Endothelial cell of umbilical vein (primary cell): ENCODE measurements around the gene CHAF1A.

Experiments
- CTCF ChIP-seq, 2 donors: IDR thresholded peaks; 1 replicate in 1 of 2; 2 replicates in 1 of 2; pipeline ENCODE4 v1.5.1; 2011; ENCODE audit warnings: low read length in 2 of 2, mild to moderate bottlenecking in 2 of 2, moderate library complexity in 2 of 2, control low read depth in 1 of 2, inconsistent platforms in 1 of 2, low read depth in 1 of 2; ENCODE audit not compliant: insufficient read depth in 1 of 2; ENCODE audit errors: extremely low read depth in 1 of 2
- EZH2 ChIP-seq: IDR thresholded peaks from 2 replicates; pipeline ENCODE4 v1.6.1; 2012; ENCODE audit warnings: borderline replicate concordance, low read depth, mild to moderate bottlenecking, moderate library complexity, low read length, inconsistent platforms; ENCODE audit not compliant: severe bottlenecking
- MAX ChIP-seq: IDR thresholded peaks from 2 replicates; pipeline ENCODE4 v1.6.1; 2011; ENCODE audit not compliant: insufficient read depth, insufficient read length
- MYC ChIP-seq: IDR thresholded peaks from one replicate; pipeline ENCODE4 v1.6.1; 2011; ENCODE audit warnings: mild to moderate bottlenecking, low read depth, low read length
- POLR2A ChIP-seq: IDR thresholded peaks from 2 replicates; pipeline ENCODE4 v1.6.1; 2012; ENCODE audit warnings: low read depth, mild to moderate bottlenecking, control low read depth, low read length
- POLR2AphosphoS5 ChIP-seq: IDR thresholded peaks from 2 replicates; pipeline ENCODE4 v1.6.1; 2012; ENCODE audit warnings: low read depth, mild to moderate bottlenecking, control low read depth, low read length, moderate library complexity; ENCODE audit not compliant: insufficient read depth

GRCh38 chr19:4390017-4390566 lies 12.3 kb upstream of the CHAF1A start:
- TF ChIP-seq CTCF (IDR thresholded peaks at IDR 0.05; ENCODE audit: extremely low read depth in 1 of 2, insufficient read depth in 1 of 2, low read depth in 1 of 2, low read length in 2 of 2) (no peak), POLR2A (no peak), MAX (peak; percentile 12), EZH2 (no peak), POLR2AphosphoS5 (no peak), MYC (no peak)
